Testis (tissue), 2 donors: Measurements from ENCODE around the gene SYTL2.

Source experiments
- CTCF ChIP-seq, 3 experiments: fragments of 450-650 bp in 2 of 3; fragments of 200-600 bp in 1 of 3; sonication (generic) in 1 of 3; IDR thresholded peaks; one replicate each; pipeline ENCODE4 v1.5.1; 2016 to 2019; ENCODE audit warnings: antibody characterized with exemption in 3 of 3, mild to moderate bottlenecking in 2 of 3, moderate library complexity in 1 of 3
- POLR2A ChIP-seq: fragments of 450-650 bp; IDR thresholded peaks from one replicate; pipeline ENCODE4 v1.6.1; 2017; ENCODE audit warnings: antibody characterized with exemption, mild to moderate bottlenecking, moderate library complexity

DNA sequence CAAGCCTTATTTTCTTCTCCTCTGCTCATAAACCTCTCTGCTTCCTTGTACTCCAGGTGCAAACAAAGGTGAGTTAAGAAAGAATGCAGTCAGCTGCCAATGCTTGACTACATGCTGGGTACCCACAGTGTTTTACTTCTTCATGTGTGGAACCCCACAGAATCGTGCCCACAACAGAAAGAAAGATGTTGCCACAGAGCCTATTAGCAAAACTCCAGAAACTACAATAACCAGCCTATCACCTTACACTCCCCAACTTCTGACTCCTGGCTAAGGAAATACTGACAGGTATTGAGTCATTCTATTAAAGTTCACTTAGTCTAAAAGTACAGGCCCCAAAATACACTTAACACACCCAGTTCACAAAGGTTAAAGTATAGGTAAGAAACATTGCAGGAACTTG, 68.1 kb downstream of the SYTL2 start:
- TF ChIP-seq CTCF (IDR thresholded peaks at IDR 0.05) (no peak), POLR2A (no peak)
